H1 (cell line): ENCODE measurements around the gene ZNF346.

Source experiments
- CTCF ChIP-seq, 3 experiments: IDR thresholded peaks; 1 replicate in 2 of 3; 2 replicates in 1 of 3; pipeline versions ENCODE4 v1.5.1 to v1.6.1; 2011; ENCODE audit warnings: low read length in 3 of 3, mild to moderate bottlenecking in 3 of 3, inconsistent platforms in 2 of 3, low read depth in 1 of 3, moderate library complexity in 1 of 3; ENCODE audit not compliant: insufficient read depth in 1 of 3; ENCODE audit errors: control extremely low read depth in 1 of 3
- EZH2 ChIP-seq: fragments of 200-600 bp; sonication (generic); IDR thresholded peaks from 2 replicates; pipeline ENCODE4 v1.7.1; 2012; ENCODE audit warnings: low read depth, mild to moderate bottlenecking, moderate library complexity, low read length, inconsistent platforms; ENCODE audit not compliant: severe bottlenecking
- MAX ChIP-seq: IDR thresholded peaks from 2 replicates; pipeline ENCODE4 v1.6.1; 2012; ENCODE audit warnings: inconsistent platforms

- TF ChIP-seq CTCF (IDR thresholded peaks at IDR 0.05; ENCODE audit: control extremely low read depth in 1 of 3, insufficient read depth in 1 of 3, low read depth in 1 of 3, low read length in 3 of 3) (no peak), MAX (no peak), EZH2 (no peak)
Measured at GRCh38 chr5:177098470-177099141, 76.1 kb downstream of the ZNF346 start.
